GM18858 (cell line): ENCODE measurements around the gene SSR1.

Source experiments
- ATAC-seq: cut with Tn5 transposase; IDR thresholded peaks from one replicate; pipeline ENCODE4 v1.9.1; 2021; ENCODE audit not compliant: unreplicated experiment

SSR1 gene

DNA sequence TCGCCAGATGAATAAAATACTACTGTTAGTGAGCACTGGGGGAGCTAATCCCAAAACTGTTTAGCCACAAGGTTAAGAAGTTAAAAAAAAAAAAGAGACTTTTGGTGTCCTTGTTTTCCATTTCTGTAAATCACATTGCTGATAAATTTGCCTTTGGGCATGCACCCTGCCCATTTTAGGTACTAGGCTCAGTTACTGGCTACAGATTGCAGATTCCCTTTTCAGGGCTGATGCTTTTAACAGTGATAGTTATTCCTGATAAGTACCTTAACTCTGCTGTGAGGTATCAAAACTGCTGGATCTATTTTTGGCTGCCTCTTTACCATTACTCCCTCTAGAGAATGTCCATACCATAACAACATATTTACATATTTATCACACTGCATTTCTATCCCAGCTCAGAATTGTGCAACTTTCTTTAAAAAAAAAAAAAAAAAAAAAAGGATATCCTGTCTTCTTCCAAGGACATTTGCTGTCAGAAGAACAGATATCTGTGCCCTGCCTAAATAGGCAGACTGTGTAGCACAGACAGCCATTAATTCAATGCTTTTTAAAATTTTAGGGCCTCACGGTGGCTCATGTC lies 94.5 kb downstream of the SSR1 start:
- ATAC-seq, result no peak
